Type B pancreatic cell (in vitro differentiated cells): ENCODE measurements around the gene COLEC11. TPM values are rescaled to one million over a fixed set of nuclear protein-coding genes. Genes with fewer than 3 reads are reported as not detected.

ENCODE experiments used
- DNase-seq: peaks from one replicate; pipeline ENCODE4 v3.0.0; 2021; ENCODE audit warnings: mixed read lengths; ENCODE audit not compliant: unreplicated experiment; ENCODE audit errors: extremely low spot score
- H3K27ac Mint-ChIP-seq: 2 replicates; pipeline ENCODE4 v1.8.0; 2021; ENCODE audit warnings: mild to moderate bottlenecking, mixed read lengths
- H3K27me3 Mint-ChIP-seq: 2 replicates; pipeline ENCODE4 v1.8.0; 2021; ENCODE audit warnings: mixed read lengths
- H3K36me3 Mint-ChIP-seq: 2 replicates; pipeline ENCODE4 v1.8.0; 2021; ENCODE audit warnings: mixed read lengths
- H3K4me1 Mint-ChIP-seq: one replicate; pipeline ENCODE4 v1.8.0; 2021; ENCODE audit warnings: mixed read lengths; ENCODE audit not compliant: unreplicated experiment
- H3K4me3 Mint-ChIP-seq: 2 replicates; pipeline ENCODE4 v1.8.0; 2021; ENCODE audit warnings: mild to moderate bottlenecking, mixed read lengths
- H3K9me3 Mint-ChIP-seq: 2 replicates; pipeline ENCODE4 v1.8.0; 2021; ENCODE audit warnings: mixed read lengths
- CTCF ChIP-seq: fragments of 200-600 bp; sonication (generic); conservative IDR thresholded peaks from 2 replicates; pipeline ENCODE4 v1.5.0; 2021; ENCODE audit warnings: antibody characterized with exemption, mild to moderate bottlenecking
- total RNA-seq: library from RNA; stranded (reverse); gene quantifications from 2 replicates; pipeline ENCODE4 v1.2.1, GENCODE V29; 2021; ENCODE audit warnings: low replicate concordance

Gene COLEC11
- total RNA-seq, 1 donor from 2014 or later: 0.63 TPM

DNA sequence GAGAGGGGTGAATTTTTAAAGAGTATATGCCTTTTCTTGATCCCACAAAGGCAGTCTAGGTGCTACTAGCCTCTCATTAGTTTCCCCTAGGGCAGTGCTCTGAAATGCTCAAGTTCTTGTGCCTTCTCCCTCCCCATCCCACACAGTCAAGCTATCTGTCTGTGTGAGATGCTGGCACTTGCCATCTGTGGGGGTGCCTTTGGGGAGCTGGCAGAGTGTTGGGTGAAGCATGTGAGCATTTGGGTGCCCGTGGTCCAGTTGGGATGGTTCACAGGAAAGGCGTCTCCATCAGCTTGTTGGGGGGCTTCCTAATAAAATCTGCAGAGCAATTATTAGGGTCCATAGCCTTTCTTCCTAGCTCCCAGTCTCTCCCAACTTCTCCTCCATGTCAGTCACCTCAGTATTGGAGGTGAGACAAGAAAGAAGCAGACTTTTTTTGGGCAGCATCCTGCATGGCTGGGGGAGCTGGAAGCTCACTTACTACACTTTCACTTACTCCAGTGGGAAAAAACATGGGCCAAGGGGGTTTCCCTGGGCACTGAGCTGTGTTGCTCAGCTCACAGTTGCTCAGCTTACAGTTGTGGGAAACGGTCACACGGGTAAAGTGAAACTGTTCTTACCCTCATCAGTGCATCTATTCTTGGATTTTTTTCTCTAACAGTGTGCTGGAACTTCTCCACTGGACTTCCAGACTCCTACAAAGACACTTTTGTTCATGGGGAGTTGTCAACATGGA is 29.3 kb downstream of the COLEC11 start:
- no peaks in the 10 kb centered on the region for H3K36me3 Mint-ChIP-seq
- no peak for DNase-seq
- TF ChIP-seq CTCF: no peak
- H3K9me3 Mint-ChIP-seq: no peaks in the 10 kb centered on the region
- H3K27me3 Mint-ChIP-seq: peaks cover 4% of the 10 kb centered on the region
- H3K4me1 Mint-ChIP-seq: no peaks in the 10 kb centered on the region
- no peak overlapping the region for H3K27ac Mint-ChIP-seq
- no peak overlapping the region for H3K4me3 Mint-ChIP-seq

- H3K36me3 Mint-ChIP-seq: no peaks in the 10 kb centered on the region
- no peak overlapping the region for H3K4me3 Mint-ChIP-seq
- TF ChIP-seq CTCF: no peak
These were observed 30.3 kb downstream of the COLEC11 start for GRCh38 chr2:3625186-3625585.

DNA sequence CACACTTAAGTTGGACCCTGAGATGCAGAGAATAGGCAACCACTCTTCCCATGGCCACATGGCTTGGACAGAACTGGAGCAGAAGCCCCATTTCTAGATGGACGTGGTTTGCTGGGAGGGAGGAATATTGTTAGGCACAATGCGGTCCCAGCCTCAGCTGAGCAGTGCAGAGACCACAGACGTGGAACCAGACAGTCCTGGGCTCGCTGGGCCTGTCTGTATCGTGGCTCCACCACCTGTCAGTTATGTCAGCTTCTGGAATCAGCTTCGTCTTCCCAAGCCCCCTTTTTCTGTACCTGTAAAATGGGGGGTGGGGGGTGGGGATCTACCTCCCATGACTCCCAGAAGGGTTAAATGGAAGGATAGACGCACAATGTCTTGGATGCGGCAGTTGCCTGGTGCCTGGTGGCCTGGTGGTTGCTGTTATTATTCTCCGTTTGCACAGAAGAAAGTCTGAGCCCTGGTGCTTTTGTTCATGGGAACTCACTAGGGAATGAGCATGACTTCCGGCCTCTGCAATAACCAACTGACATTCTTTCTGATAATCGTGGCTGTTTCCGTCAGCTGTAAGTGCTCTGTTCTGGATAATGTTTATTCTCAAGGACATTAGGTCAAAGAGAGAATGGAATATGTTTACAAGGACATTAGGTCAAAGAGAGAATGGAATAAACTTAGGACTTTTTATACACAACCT is 31.4 kb downstream of the COLEC11 start:
- TF ChIP-seq CTCF: no peak
- no peak for DNase-seq
- H3K27ac Mint-ChIP-seq: no peak overlapping the region
- H3K4me1 Mint-ChIP-seq: no peaks in the 10 kb centered on the region
- peaks cover 4% of the 10 kb centered on the region for H3K27me3 Mint-ChIP-seq
- H3K36me3 Mint-ChIP-seq: no peaks in the 10 kb centered on the region
- no peak overlapping the region for H3K4me3 Mint-ChIP-seq
- H3K9me3 Mint-ChIP-seq: no peaks in the 10 kb centered on the region

More at GRCh38 chr2:3625186-3625585, 30.3 kb downstream of the COLEC11 start:
- Mint-ChIP-seq H3K27me3 (peaks cover 4% of the 10 kb centered on the region), H3K4me1 (no peaks in the 10 kb centered on the region), H3K27ac (no peak overlapping the region), H3K9me3 (no peaks in the 10 kb centered on the region)
- DNase-seq: peak; percentile 53

DNA sequence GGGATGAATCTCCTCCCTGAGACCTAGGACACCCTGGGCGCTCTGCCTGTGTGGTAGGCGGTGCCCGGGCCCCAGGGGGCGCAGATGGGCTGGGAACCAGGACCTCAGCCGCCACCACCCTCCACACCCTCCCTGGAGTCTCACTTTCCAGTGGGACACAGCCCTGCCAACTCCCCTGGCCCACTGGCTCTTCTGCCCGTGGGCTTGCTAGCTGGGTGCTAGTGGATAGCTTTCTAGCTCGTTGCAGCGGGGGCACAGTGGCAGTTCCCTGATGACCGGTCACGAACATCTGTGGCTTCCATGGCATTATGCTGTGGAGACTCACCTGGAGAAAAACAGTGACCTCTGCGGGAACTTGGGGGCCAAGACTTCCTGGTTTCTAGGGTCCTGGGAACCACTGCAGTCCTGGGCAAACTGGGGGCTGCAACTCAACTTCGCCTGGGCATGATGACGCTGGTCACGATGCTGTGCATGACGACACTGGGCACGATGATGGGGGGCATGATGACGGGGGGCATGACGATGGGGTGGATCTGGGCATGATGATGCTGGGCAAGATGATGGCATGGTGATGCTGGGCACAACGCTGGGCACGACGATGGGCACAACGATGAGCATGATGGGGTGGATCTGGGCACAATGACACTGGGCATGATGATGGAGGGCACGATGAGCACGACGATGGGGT is 32.0 kb downstream of the COLEC11 start:
- Mint-ChIP-seq H3K4me3 (no peak overlapping the region), H3K27ac (no peak overlapping the region), H3K9me3 (no peaks in the 10 kb centered on the region), H3K36me3 (no peaks in the 10 kb centered on the region), H3K27me3 (peaks cover 4% of the 10 kb centered on the region), H3K4me1 (no peaks in the 10 kb centered on the region)
- DNase-seq: peak; percentile 63
- no peak for TF ChIP-seq CTCF

DNA sequence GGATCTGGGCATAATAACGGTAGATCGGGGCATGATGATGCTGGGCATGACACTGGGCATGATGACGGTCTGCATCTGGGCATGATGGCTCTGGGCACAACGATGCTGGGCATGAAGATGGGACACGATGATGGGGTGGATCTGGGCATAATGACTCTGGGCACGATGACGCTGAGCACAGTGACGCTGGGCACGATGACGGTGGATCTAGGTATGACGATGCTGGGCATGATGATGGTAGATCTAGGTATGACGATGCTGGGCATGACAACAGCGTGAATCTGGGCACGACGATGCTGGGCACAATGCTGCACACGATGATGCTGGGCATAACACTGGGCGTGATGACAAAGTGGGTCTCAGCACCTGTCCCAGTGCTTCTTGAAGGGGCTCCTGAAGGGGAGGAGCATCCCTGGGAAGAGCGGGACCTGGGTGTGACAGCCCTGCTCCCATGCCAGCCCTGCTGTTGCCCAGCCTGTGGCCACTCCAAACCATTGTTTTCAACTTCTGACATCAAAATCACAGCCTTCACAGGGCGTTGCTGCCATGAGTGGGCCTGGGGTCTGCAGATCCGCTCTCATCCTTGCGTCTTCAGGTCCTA is 32.7 kb downstream of the COLEC11 start:
- no peak overlapping the region for H3K27ac Mint-ChIP-seq
- peak; percentile 47 for DNase-seq
- no peaks in the 10 kb centered on the region for H3K9me3 Mint-ChIP-seq
- no peak overlapping the region for H3K4me3 Mint-ChIP-seq
- no peaks in the 10 kb centered on the region for H3K36me3 Mint-ChIP-seq
- H3K27me3 Mint-ChIP-seq: peaks cover 4% of the 10 kb centered on the region
- no peaks in the 10 kb centered on the region for H3K4me1 Mint-ChIP-seq
- no peak for TF ChIP-seq CTCF
